GM13977 (cell line): ENCODE results near the gene KSR1.

Source experiments
- DNase-seq: peaks from one replicate; pipeline ENCODE4 v3.0.0; 2012; ENCODE audit warnings: low spot score
- CTCF ChIP-seq: IDR thresholded peaks from 2 replicates; pipeline ENCODE4 v1.5.1; 2012; ENCODE audit warnings: mild to moderate bottlenecking, control low read depth; ENCODE audit not compliant: insufficient read depth; ENCODE audit errors: extremely low read depth, missing control alignments
- in situ Hi-C: fragments of 300-500 bp; cut with MboI; formaldehyde crosslinking; loops from one replicate; pipeline ENCODE4 v1.12.0; 2022; ENCODE audit warnings: low sequenced_read_pairs, low pct_unique_long_range_greater_than_20kb, mixed read lengths, inconsistent platforms; ENCODE audit not compliant: unreplicated experiment

Gene KSR1

GRCh38 chr17:27541301-27542023, 85.2 kb downstream of the KSR1 start:
- DNase-seq = no peak
- in situ Hi-C loops = no loop called here
- no peak for TF ChIP-seq CTCF

- TF ChIP-seq CTCF = no peak
- no peak for DNase-seq
- in situ Hi-C loops = no loop called here
Observed at GRCh38 chr17:27542841-27543463, 86.7 kb downstream of the KSR1 start.

- TF ChIP-seq CTCF = no peak
- no peak for DNase-seq
- in situ Hi-C loops = no loop called here
Observed at GRCh38 chr17:27543464-27543856, 87.2 kb downstream of the KSR1 start.

GRCh38 chr17:27543958-27544349, 87.7 kb downstream of the KSR1 start:
- in situ Hi-C loops = no loop called here
- DNase-seq = no peak
- no peak for TF ChIP-seq CTCF

- DNase-seq = peak; percentile 90
- peak; percentile 14 for TF ChIP-seq CTCF
- in situ Hi-C loops = no loop called here
Observed at GRCh38 chr17:27544350-27545131, 88.3 kb downstream of the KSR1 start.

GRCh38 chr17:27545562-27546229, 89.4 kb downstream of the KSR1 start:
- in situ Hi-C loops = no loop called here
- DNase-seq = no peak
- TF ChIP-seq CTCF = no peak
